IPS-NIHi11 (cell line): ENCODE measurements around the gene ATG9B.
"Not testable (repeated sequence)": the region's sequence is repeated elsewhere in the genome, so short reads cannot be mapped to it uniquely, and the experiment has no call there.

Experiments used
- DNase-seq: peaks from one replicate; pipeline ENCODE4 v3.0.0; 2012; ENCODE audit warnings: mixed read lengths, low spot score

The ATG9B gene

DNA sequence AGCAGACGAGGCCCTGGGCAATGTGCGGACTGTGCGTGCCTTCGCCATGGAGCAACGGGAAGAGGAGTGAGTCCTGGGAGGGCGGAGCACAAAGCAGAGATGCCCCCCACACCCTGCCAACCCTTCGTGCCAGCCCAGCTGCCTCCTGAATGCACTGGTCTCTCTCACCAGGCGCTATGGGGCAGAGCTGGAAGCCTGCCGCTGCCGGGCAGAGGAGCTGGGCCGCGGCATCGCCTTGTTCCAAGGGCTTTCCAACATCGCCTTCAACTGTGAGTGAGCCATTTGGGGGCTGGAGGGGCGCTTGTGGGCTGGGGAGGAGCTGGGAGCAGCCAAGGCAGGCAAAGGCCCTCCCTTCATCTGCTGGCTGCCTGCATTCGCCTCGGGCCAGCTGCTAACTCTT is 11.6 kb upstream of the ATG9B start:
- no peak for DNase-seq

GRCh38 chr7:151035026-151035717 is 10.9 kb upstream of the ATG9B start:
- DNase-seq: no peak

DNA sequence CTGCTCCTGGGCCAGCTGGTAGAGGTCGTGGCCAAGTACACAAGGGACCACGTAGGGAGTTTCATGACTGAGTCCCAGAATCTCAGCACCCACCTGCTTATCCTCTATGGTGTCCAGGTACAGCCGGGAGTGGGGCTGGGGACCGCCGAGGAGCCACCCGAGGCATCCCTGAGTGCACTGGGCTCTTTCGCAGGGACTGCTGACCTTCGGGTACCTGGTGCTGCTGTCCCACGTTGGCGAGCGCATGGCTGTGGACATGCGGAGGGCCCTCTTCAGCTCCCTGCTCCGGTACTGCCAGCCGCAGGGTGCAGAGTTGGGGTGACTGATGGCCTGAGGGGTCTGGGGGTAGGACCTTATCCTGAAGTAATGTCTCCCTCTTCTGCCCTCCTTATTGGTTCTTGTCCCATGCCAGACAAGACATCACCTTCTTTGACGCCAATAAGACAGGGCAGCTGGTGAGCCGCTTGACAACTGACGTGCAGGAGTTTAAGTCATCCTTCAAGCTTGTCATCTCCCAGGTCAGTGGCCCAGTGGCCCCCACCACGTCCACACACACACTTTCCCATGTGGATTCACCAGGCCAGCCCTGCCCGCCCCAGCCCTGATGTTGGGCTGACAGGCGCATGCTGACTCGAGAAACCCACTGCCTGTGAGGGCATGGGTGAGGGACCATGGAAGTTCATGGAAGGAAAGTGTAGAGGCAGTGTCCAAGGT is 10.2 kb upstream of the ATG9B start:
- no peak for DNase-seq

GRCh38 chr7:151033864-151034249 is 9.6 kb upstream of the ATG9B start:
- DNase-seq: no peak

DNA sequence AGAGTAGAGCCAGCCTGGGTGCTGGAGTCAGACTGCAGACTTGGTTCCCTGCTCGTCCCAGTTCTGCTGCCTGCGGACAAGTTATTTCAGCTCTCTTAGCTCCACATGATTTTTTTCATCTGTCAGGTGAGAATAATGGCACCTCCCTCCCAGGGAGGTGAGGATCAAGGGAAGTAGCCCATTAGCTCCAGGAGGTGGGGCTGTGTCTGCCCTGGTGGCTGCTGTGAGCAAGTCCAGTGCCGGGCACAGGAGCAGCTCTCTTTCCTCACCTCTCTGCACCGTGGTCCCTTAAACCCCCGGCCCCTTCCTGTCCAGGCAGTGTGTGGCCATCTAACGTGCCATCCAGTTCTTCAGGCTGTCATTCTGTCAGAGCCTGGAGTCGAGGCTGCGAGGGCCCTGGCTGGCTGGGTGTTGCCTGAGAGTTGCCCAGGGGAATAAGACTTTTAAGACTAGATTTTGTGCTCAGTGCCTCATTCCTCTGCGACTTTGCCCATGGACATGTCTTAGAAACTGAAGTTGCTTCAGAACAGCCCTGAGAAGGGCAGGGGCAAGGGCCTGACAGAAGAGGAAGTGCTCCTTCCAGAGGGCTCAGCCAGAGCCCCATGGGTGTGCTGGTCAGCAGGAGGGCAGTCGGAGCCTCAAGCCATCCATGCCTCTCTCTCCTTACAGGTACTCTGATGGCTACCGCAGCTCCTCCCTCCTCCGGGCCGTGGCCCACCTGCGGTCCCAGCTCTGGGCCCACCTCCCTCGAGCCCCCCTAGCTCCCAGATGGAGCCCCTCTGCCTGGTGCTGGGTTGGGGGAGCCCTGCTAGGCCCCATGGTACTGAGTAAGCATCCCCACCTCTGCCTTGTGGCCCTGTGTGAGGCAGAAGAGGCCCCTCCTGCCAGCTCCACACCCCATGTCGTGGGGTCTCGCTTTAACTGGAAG is 8.9 kb upstream of the ATG9B start:
- DNase-seq: no peak

- DNase-seq: no peak
Observed at GRCh38 chr7:151031011-151031410, 6.7 kb upstream of the ATG9B start.

DNA sequence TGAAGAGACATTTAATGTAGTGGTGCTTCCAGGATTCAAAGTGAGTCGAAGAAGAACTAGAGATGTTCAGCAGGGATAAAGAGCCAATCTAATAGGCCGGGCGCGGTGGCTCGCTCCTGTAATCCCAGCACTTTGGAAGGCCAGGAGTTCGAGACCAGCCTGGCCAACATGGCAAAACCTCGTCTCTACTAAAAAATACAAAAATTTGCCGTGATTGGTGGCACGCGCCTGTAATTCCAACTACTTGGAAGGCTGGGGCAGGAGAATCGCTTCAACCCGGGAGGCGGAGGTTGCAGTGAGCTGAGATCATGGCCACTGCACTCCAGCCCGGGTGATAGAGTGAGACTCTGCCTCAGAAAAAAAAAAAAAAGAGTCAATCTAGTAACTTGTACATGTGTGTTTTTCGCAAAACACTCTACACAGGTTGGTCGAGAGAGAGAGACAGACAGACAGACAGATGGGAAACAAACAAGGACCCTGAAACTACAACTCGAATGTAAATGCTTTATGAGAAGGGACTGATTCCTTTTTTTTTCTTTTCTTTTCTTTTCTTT is 4.7 kb upstream of the ATG9B start:
- DNase-seq: no peak

- peak; percentile 98 for DNase-seq
Observed at GRCh38 chr7:151028131-151028947, 4.0 kb upstream of the ATG9B start, which contains the start of gene ABCB8. Gene ABCB8 (plus strand): TSS chr7:151028450. CDS start chr7:151028516, 66 bp downstream.

DNA sequence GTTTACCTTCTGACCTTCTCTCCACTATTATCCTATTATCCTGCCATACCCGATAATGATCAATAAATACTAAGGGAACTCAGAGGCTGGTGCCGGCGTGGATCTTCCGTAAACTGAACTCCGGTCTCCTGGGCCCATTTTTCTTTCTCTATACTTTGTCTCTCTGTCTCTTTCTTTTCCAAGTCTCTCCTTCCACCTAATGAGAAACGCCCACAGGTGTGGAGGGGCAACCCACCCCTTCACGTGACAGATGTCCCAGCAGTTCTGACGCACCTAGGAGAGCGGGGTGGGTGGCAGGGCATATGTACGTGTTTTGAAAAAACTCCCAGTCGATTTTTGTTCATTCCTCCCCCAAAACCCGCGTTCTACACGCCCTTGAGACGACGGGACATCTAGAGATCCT is 3.4 kb upstream of the ATG9B start:
- DNase-seq: not testable (repeated sequence)

- DNase-seq: not testable (repeated sequence)
Observed at GRCh38 chr7:151026771-151027727, 2.8 kb upstream of the ATG9B start.

DNA sequence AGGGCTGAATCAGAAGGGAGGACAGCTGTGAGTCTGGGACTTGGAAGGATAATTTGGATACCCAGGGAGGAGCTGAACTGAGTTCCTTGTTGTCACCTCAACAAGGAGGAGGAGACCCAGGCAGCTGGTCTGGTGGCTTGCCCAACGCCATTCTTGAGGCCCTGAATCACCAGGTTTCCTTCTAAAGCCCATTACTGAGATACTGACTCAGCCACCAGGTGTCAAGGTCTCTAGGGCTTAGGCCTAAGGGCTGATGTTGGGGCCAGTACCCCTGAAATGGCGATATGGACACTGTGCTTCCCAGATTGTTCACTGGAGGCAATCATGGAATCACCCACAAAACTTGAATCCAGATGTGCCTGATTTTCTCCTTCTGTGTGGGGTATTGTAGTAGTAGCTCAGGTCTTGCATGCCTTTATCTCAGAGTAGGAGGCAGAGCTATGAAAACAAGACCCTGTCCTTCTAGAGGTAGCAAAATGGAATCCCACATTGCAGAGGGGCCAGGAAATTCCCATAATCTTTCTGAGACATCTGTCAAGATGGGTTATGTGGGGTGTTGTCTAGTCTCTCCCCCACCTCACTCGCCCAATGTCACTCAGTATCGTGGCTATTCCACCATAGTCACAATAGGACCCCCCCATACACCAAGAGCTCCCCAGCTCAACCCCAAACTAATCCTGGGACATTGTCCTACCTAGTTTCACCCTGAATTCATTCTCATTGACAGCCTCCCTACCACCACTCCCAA is 1.8 kb upstream of the ATG9B start:
- DNase-seq: no peak

- no peak for DNase-seq
Observed at GRCh38 chr7:151023232-151023631, 1.1 kb downstream of the ATG9B start.

GRCh38 chr7:151020231-151020630 is 4.1 kb downstream of the ATG9B start:
- DNase-seq: no peak

DNA sequence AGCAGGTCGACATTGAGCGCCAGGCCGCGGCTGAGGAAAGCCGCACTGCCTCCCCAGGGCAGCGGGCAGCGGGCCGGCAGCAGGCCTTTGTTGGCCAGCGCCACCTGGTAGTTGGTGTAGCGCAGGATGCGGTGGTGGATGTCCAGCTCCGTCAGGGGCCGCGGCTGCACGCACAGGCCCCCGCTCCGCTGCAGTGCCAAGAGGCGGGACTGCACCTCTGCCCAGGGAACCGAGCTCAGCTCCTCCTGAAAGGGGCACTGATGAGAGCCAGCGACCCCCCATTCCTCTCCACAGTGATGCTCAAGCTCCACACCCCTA is 5.2 kb downstream of the ATG9B start:
- DNase-seq: no peak

DNA sequence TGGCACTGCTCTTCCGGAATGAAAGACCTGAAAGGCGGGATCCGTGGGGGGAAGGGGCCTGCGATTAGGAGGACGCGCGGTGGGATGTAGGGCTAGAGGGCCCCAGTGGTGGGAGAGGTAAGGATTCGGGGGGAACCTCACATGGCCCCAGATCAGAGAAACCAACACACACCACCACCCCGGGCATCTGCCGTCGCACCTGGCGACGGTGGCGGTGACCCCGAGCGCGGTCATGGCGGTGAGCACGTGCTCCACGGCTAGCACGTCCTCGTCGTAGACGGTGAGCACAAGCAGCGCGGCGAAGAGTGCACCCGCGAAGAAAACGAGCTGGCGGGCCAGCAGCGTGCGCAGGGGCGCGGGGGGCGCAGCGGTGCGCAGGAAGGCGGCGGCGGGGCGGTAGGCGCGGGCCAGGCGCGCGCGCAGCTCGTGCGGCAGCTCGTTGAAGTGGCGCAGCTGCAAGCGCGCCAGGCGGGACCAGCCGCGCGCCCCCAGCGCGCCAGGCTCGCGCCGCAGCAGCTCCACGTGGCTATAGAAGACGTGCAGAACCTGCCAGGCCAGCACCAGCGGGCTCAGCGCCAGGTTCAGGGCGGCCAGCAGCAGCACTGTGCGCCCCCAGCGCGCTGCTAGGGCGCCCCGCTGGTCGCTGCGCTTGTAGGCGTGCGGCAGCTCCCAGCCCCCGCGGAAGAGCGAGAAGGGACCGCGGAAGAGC is 5.7 kb downstream of the ATG9B start:
- peak; percentile 58 for DNase-seq

- peak; percentile 84 for DNase-seq
Observed at GRCh38 chr7:151017953-151018420, 6.3 kb downstream of the ATG9B start.

- DNase-seq: no peak
Observed at GRCh38 chr7:151017370-151017952, 6.8 kb downstream of the ATG9B start.

DNA sequence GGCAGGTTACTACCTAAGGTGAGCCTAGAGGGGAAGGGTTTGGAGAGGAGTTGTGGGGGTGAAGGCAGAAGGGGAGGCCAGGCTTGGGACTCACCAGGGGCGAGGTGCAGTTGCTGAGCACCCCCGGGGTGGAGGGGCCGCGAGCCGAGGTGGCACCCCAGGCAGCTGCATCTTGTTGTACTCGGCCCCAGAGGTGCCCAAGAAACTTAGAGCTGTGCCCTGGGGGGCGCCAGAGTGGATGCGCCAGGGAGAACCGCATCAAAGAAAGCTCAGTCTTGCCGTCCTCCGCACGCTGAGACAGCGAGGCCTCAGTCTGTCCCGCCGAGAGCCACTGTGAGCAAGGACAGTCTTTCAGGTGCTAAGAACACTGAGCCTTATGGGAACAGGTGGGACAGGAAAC is 7.4 kb downstream of the ATG9B start:
- DNase-seq: no peak
